ENCODE results near the gene ZNF385D.

Gene ZNF385D

DNA sequence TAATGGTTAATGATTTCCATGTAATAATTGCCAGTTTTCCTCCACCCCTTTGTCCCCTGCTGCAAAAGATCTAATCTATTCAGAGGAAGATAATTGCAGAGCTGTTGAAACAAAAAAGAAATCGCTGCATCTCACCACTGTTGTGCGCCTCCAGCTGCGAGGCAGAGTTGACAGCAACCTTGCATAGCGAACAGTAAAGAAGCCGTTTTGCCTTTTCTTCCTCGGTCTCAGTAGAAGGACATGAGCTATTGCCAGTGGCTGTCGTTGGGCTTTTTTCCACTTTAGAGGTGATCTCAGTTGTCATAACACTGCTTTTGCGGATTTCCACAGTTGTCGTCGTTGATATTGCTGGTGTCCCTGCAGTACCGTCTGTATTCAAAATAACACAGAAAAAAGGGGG, 314.2 kb downstream of the ZNF385D start:
- Histone ChIP-seq H3K79me1 (replicated peaks; ENCODE audit: low read length, poor library complexity, severe bottlenecking) (no peaks in the 10 kb centered on the region), H3K9me3 (ENCODE audit: control insufficient read depth, low read length) (no peaks in the 10 kb centered on the region), H3K14ac (ENCODE audit: low read length in 2 of 2) (no peak overlapping the region), H2BK5ac (ENCODE audit: low read depth, low read length, poor library complexity, severe bottlenecking) (no peak overlapping the region), H3K23ac (ENCODE audit: low read length in 2 of 2) (no peak overlapping the region), H4K8ac (ENCODE audit: low read length) (no peak overlapping the region), H3K4ac (ENCODE audit: low read depth in 1 of 2, low read length in 2 of 2) (no peak overlapping the region), H2AFZ (ENCODE audit: low read depth, low read length) (no peak overlapping the region), H2BK15ac (ENCODE audit: low read depth, poor library complexity, severe bottlenecking) (no peak overlapping the region), H2AK5ac (ENCODE audit: low read length, severe bottlenecking) (no peak overlapping the region), H3K36me3 (ENCODE audit: control insufficient read depth in 1 of 2, insufficient read depth in 2 of 2, low read depth in 1 of 2, low read length in 2 of 2) (no peaks in the 10 kb centered on the region), H2BK12ac (ENCODE audit: low read length in 2 of 2) (no peak overlapping the region), H3K18ac (ENCODE audit: low read depth in 1 of 2, low read length in 2 of 2) (no peak overlapping the region), H3K27ac (ENCODE audit: low read length, poor library complexity, severe bottlenecking) (no peak overlapping the region), H4K91ac (ENCODE audit: low read length) (no peak overlapping the region), H3K4me1 (ENCODE audit: control insufficient read depth, insufficient read depth, low read depth, low read length) (peaks cover 5% of the 10 kb centered on the region), H3K9ac (ENCODE audit: low read length) (no peak overlapping the region), H2BK120ac (ENCODE audit: low read depth, low read length) (no peak overlapping the region), H3K27me3 (ENCODE audit: control insufficient read depth in 1 of 2, insufficient read depth in 1 of 2, low read length in 2 of 2) (no peaks in the 10 kb centered on the region), H3K4me2 (ENCODE audit: low read length, poor library complexity, severe bottlenecking) (no peak overlapping the region), H3K4me3 (ENCODE audit: insufficient read depth in 1 of 2, low read depth in 1 of 2, low read length in 2 of 2) (no peak overlapping the region)
- WGBS = 84% methylated on average over 11 of the region's 11 CpGs
- DNase-seq = no peak

- no peak for DNase-seq
- H3K4me1 ChIP-seq (ENCODE audit: control insufficient read depth, insufficient read depth, low read depth, low read length) = peaks cover 5% of the 10 kb centered on the region
- no peak overlapping the region for H2BK120ac ChIP-seq (ENCODE audit: low read depth, low read length)
- H3K36me3 ChIP-seq (ENCODE audit: control insufficient read depth in 1 of 2, insufficient read depth in 2 of 2, low read depth in 1 of 2, low read length in 2 of 2) = no peaks in the 10 kb centered on the region
- H2AFZ ChIP-seq (ENCODE audit: low read depth, low read length) = no peak overlapping the region
- no peak overlapping the region for H3K23ac ChIP-seq (ENCODE audit: low read length in 2 of 2)
- WGBS = 100% methylated on average over 1 of the region's 2 CpGs
- H2BK15ac ChIP-seq (ENCODE audit: low read depth, poor library complexity, severe bottlenecking) = no peak overlapping the region
- peak overlapping the region; percentile 52 for H3K27ac ChIP-seq (ENCODE audit: low read length, poor library complexity, severe bottlenecking)
- no peak overlapping the region for H3K14ac ChIP-seq (ENCODE audit: low read length in 2 of 2)
- H4K91ac ChIP-seq (ENCODE audit: low read length) = no peak overlapping the region
- H2AK5ac ChIP-seq (ENCODE audit: low read length, severe bottlenecking) = no peak overlapping the region
- H3K18ac ChIP-seq (ENCODE audit: low read depth in 1 of 2, low read length in 2 of 2) = no peak overlapping the region
- H2BK12ac ChIP-seq (ENCODE audit: low read length in 2 of 2) = no peak overlapping the region
- no peak overlapping the region for H4K8ac ChIP-seq (ENCODE audit: low read length)
- H3K4ac ChIP-seq (ENCODE audit: low read depth in 1 of 2, low read length in 2 of 2) = no peak overlapping the region
- no peak overlapping the region for H2BK5ac ChIP-seq (ENCODE audit: low read depth, low read length, poor library complexity, severe bottlenecking)
- no peak overlapping the region for H3K9ac ChIP-seq (ENCODE audit: low read length)
- no peaks in the 10 kb centered on the region for H3K9me3 ChIP-seq (ENCODE audit: control insufficient read depth, low read length)
- no peak overlapping the region for H3K4me3 ChIP-seq (ENCODE audit: insufficient read depth in 1 of 2, low read depth in 1 of 2, low read length in 2 of 2)
- no peaks in the 10 kb centered on the region for H3K79me1 ChIP-seq (replicated peaks; ENCODE audit: low read length, poor library complexity, severe bottlenecking)
- no peaks in the 10 kb centered on the region for H3K27me3 ChIP-seq (ENCODE audit: control insufficient read depth in 1 of 2, insufficient read depth in 1 of 2, low read length in 2 of 2)
- no peak overlapping the region for H3K4me2 ChIP-seq (ENCODE audit: low read length, poor library complexity, severe bottlenecking)
Observed at GRCh38 chr3:21435871-21436270, 315.1 kb downstream of the ZNF385D start.

GRCh38 chr3:21434310-21434709, 316.7 kb downstream of the ZNF385D start:
- no peaks in the 10 kb centered on the region for H3K36me3 ChIP-seq (ENCODE audit: control insufficient read depth in 1 of 2, insufficient read depth in 2 of 2, low read depth in 1 of 2, low read length in 2 of 2)
- H3K9me3 ChIP-seq (ENCODE audit: control insufficient read depth, low read length) = no peaks in the 10 kb centered on the region
- H2BK15ac ChIP-seq (ENCODE audit: low read depth, poor library complexity, severe bottlenecking) = no peak overlapping the region
- no peak overlapping the region for H3K4ac ChIP-seq (ENCODE audit: low read depth in 1 of 2, low read length in 2 of 2)
- H3K18ac ChIP-seq (ENCODE audit: low read depth in 1 of 2, low read length in 2 of 2) = no peak overlapping the region
- no peak overlapping the region for H3K4me3 ChIP-seq (ENCODE audit: insufficient read depth in 1 of 2, low read depth in 1 of 2, low read length in 2 of 2)
- no CpG with 5 or more reads among the region's 1 CpG for WGBS
- no peak for DNase-seq
- H3K27ac ChIP-seq (ENCODE audit: low read length, poor library complexity, severe bottlenecking) = no peak overlapping the region
- no peak overlapping the region for H3K14ac ChIP-seq (ENCODE audit: low read length in 2 of 2)
- no peak overlapping the region for H2BK120ac ChIP-seq (ENCODE audit: low read depth, low read length)
- H2BK5ac ChIP-seq (ENCODE audit: low read depth, low read length, poor library complexity, severe bottlenecking) = no peak overlapping the region
- H3K9ac ChIP-seq (ENCODE audit: low read length) = no peak overlapping the region
- H2AFZ ChIP-seq (ENCODE audit: low read depth, low read length) = no peak overlapping the region
- no peak overlapping the region for H3K23ac ChIP-seq (ENCODE audit: low read length in 2 of 2)
- no peak overlapping the region for H3K4me2 ChIP-seq (ENCODE audit: low read length, poor library complexity, severe bottlenecking)
- H3K79me1 ChIP-seq (replicated peaks; ENCODE audit: low read length, poor library complexity, severe bottlenecking) = no peaks in the 10 kb centered on the region
- H3K4me1 ChIP-seq (ENCODE audit: control insufficient read depth, insufficient read depth, low read depth, low read length) = peaks cover 5% of the 10 kb centered on the region
- H4K91ac ChIP-seq (ENCODE audit: low read length) = no peak overlapping the region
- no peaks in the 10 kb centered on the region for H3K27me3 ChIP-seq (ENCODE audit: control insufficient read depth in 1 of 2, insufficient read depth in 1 of 2, low read length in 2 of 2)
- H2BK12ac ChIP-seq (ENCODE audit: low read length in 2 of 2) = no peak overlapping the region
- H4K8ac ChIP-seq (ENCODE audit: low read length) = no peak overlapping the region
- no peak overlapping the region for H2AK5ac ChIP-seq (ENCODE audit: low read length, severe bottlenecking)

DNA sequence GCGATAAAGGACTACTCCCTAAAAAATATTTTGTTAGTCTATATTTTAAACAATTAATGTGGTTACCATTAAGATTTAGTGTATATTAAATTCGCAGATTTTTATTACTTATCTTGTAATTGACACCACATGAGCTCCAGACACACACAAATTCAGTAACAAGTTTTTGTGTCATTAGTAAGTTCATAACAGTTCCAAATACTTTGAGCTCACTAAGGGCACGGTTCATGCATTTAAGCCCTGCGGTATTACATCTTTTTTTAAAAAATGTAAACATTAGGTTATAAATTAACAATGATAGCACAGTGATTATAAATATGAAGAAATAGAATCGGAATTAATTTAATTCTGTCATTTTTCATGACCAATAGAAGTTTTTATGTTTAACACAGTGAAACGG, 317.3 kb downstream of the ZNF385D start:
- no peak overlapping the region for H3K23ac ChIP-seq (ENCODE audit: low read length in 2 of 2)
- peak overlapping the region; percentile 5 for H3K9ac ChIP-seq (ENCODE audit: low read length)
- 100% methylated on average over 2 of the region's 6 CpGs for WGBS
- H3K9me3 ChIP-seq (ENCODE audit: control insufficient read depth, low read length) = no peaks in the 10 kb centered on the region
- no peak overlapping the region for H4K91ac ChIP-seq (ENCODE audit: low read length)
- no peak overlapping the region for H2AFZ ChIP-seq (ENCODE audit: low read depth, low read length)
- no peaks in the 10 kb centered on the region for H3K36me3 ChIP-seq (ENCODE audit: control insufficient read depth in 1 of 2, insufficient read depth in 2 of 2, low read depth in 1 of 2, low read length in 2 of 2)
- H3K4me2 ChIP-seq (ENCODE audit: low read length, poor library complexity, severe bottlenecking) = no peak overlapping the region
- no peak overlapping the region for H3K4ac ChIP-seq (ENCODE audit: low read depth in 1 of 2, low read length in 2 of 2)
- H3K27ac ChIP-seq (ENCODE audit: low read length, poor library complexity, severe bottlenecking) = no peak overlapping the region
- no peak overlapping the region for H2AK5ac ChIP-seq (ENCODE audit: low read length, severe bottlenecking)
- peaks cover 5% of the 10 kb centered on the region for H3K4me1 ChIP-seq (ENCODE audit: control insufficient read depth, insufficient read depth, low read depth, low read length)
- H3K14ac ChIP-seq (ENCODE audit: low read length in 2 of 2) = no peak overlapping the region
- no peaks in the 10 kb centered on the region for H3K27me3 ChIP-seq (ENCODE audit: control insufficient read depth in 1 of 2, insufficient read depth in 1 of 2, low read length in 2 of 2)
- H2BK5ac ChIP-seq (ENCODE audit: low read depth, low read length, poor library complexity, severe bottlenecking) = no peak overlapping the region
- no peak overlapping the region for H3K18ac ChIP-seq (ENCODE audit: low read depth in 1 of 2, low read length in 2 of 2)
- no peak for DNase-seq
- H2BK120ac ChIP-seq (ENCODE audit: low read depth, low read length) = no peak overlapping the region
- no peak overlapping the region for H2BK12ac ChIP-seq (ENCODE audit: low read length in 2 of 2)
- H4K8ac ChIP-seq (ENCODE audit: low read length) = no peak overlapping the region
- H3K4me3 ChIP-seq (ENCODE audit: insufficient read depth in 1 of 2, low read depth in 1 of 2, low read length in 2 of 2) = no peak overlapping the region
- no peaks in the 10 kb centered on the region for H3K79me1 ChIP-seq (replicated peaks; ENCODE audit: low read length, poor library complexity, severe bottlenecking)
- H2BK15ac ChIP-seq (ENCODE audit: low read depth, poor library complexity, severe bottlenecking) = no peak overlapping the region
